T47D (cell line): ENCODE results near the gene TOX2.

ENCODE experiments used
- DNase-seq, 2 experiments: peaks; one replicate each; pipeline versions ENCODE4 v3.0.0 to v3.0.0-alpha.2; 2011 to 2012; ENCODE audit warnings: low read depth in 1 of 2, low spot score in 1 of 2
- JUND ChIP-seq: IDR thresholded peaks from 2 replicates; pipeline ENCODE4 v1.6.1; 2012; ENCODE audit warnings: low read depth
- in situ Hi-C: cut with HindIII; loops from 2 replicates; pipeline ENCODE4 v1.10.0; 2016; ENCODE audit warnings: low sequenced_read_pairs, low pct_unique_long_range_greater_than_20kb

The TOX2 gene

DNA sequence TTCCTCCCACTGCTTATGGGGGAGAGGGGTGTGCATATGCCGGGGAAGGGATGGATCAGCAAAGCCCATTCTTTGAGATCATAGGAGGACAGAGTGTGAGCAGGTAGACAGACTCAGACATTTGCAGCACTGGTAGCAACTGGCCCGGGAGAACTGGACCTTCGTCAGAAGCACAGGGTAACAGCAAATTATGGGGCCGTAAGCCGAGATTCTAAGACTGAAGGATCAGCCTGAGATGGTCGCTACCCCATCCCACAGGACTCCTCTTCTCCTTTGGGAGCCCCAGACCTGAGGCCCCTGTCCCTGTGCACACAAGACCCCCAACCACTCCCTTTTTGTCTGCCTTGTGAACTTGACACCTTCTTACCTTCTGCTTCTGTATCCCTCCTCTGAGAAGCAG is 106.5 kb downstream of the TOX2 start:
- in situ Hi-C loops = no loop called here
- no peak for DNase-seq
- TF ChIP-seq JUND = no peak

DNA sequence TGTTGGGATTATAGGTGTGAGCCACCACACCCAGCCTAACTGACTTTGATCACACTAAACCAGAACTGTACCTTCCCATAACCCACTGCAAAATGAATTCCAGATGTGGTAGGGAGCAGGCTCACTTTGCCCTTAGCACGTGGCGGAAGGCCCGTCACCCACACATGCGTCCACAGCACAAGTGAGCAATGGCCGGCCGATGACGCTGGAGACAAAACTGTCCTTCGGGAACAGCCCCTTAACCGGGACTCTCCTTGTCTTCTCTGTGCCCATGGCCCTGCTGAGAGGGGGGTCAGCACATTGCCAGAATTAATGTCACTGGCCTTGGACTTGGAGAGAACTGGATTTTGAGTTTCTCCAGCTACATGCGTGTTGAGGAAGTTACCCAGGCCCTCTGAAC is 107.2 kb downstream of the TOX2 start:
- in situ Hi-C loops = no loop called here
- no peak for DNase-seq
- no peak for TF ChIP-seq JUND

DNA sequence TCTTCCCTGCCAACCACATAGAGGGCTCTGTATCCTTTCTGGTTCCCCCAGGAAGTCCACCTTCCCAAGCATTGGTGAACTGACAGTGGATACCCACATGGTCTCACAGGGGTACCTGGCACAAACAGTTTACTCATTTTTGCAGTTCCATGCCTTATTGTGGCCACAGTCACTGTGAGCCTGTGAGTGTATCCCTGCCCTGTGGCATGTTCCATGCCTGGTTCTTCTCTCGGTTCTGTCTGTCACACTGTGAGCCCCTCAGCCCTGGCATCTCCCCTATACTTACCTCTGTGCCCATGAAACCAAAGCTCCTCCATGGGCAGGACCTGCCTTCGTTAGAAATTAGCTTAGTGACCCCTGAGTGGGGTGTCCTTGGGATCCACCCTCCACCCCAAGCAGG is 107.8 kb downstream of the TOX2 start:
- in situ Hi-C loops = no loop called here
- TF ChIP-seq JUND = no peak
- no peak for DNase-seq

DNA sequence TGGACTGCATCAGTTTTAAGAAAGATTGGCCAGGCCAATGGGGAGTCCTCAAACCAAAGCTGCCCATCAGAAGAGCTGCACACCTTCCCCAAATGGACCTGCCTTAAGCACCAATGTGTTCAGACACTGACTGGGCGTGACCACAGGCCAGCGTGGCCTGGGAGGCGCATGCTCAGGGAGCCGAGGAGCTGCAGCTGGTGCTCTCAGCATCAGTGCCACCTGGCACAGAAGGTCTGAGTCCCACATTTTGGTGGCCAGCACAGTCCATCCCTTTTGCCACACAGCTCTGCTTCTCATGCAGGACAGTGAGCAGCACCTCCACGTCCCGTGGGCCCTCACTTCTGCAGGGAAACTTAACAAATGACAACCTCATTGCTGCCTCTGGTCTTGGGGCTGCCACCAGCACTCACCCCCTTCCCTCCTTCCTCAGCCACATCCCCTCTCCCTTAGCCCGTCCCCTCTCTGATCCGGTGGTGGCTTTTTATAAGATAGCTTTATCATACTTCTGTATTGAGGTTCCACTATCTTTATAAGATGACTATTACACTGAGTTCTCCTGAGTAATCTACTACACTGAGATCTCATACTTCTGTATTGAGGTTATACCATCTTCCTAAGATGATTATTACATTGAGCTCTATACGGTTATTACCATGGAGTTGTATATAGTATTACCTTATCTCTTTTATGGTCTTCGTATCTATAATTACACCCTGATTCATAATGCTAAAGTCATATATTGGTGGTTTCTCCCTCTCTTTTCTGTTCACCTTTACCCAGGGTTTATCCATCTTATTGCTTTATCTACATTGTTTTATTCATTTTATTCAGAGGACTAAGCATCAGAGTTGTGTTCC is 109.1 kb downstream of the TOX2 start:
- DNase-seq = no peak
- no peak for TF ChIP-seq JUND
- in situ Hi-C loops = no loop called here

DNA sequence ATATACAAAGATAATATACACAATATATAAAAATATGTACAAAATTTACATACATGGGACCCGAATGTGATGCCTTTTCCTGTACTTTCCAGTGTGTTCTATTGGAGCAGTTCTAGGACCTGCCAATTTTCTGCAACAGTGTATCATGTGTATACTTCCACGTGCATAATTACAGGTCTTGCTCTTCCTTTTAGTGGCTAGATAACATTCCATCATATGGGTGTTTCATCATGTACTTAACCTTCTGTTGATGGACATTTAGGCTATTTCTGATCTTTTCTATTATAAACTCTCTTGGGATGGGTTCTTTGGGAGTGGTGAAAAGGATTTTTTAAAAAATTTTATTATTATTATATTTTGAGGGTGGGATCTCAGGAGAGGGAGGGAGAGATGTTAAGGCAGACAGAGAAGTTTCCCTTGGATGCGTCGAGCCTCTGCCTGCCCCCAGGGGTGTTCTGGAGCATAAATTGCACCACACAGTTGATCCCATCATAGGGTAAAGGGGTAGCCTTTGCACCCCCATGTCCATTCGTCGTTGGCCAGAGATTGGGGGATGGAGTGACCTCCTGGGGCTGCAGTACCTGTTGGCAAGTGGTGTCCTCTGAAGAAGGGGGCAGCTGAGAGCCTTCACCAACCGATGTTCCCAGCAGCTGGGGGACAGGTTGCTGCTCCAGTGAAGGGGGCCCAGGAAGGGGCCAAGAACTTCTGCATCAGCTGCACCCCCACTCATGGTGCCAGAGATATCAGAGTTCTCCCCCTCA is 110.3 kb downstream of the TOX2 start:
- in situ Hi-C loops = no loop called here
- no peak for TF ChIP-seq JUND

DNA sequence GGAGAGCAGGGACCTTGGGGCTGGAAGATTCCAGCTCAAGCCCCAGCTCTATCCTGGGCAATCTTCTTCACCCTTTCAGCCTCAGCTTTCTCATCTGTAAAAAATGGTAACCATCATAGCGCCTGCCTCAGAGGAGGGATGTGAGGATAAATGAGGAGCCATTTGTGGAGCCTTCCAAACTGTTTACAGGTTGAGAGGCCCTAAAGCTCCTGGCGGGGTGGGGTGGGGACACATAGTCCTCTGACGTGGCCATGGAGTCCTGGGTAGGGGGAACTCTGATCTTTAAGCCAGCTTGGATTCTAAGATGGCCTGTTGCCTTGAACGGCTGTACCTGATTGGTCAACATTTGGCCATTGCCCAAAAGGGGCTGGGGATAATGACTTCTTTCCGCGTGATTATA is 111.1 kb downstream of the TOX2 start:
- TF ChIP-seq JUND = no peak
- no peak for DNase-seq
- in situ Hi-C loops = no loop called here

More for the DNA sequence above, 110.3 kb downstream of the TOX2 start:
- DNase-seq = no peak

DNA sequence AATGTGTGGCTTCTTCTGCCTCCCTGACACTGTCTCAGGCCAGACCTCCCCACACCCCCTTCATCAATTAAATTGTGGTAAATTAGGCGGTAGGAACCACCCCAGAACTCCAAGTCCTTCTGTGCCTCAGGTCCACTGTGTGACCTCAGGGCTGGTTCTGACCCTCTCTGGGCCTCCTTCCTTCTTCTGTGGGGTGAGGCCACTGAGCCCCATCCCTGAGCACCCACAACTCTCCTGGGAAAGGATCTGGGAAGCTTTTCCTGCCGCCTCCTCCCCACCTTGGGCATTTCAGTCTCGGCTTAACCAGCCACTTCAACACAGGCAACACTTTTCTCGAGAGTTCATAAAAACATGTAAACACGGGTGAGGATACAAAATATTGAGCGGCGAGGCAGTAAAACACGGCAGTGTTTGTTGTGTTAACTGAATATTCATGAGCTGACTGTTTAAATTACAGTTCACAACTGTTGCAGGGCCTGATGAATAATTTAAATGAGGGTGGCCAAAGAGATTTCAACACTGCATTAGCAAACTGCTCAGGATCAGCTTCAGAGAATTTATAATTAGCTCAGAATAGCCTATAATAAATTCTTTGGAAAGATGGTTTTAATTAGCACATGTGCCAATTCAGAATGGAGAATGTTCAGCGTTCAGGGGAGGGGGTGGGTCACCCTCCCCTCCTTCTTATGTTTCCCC is 112.1 kb downstream of the TOX2 start:
- DNase-seq = no peak
- TF ChIP-seq JUND = no peak
- in situ Hi-C loops = no loop called here

DNA sequence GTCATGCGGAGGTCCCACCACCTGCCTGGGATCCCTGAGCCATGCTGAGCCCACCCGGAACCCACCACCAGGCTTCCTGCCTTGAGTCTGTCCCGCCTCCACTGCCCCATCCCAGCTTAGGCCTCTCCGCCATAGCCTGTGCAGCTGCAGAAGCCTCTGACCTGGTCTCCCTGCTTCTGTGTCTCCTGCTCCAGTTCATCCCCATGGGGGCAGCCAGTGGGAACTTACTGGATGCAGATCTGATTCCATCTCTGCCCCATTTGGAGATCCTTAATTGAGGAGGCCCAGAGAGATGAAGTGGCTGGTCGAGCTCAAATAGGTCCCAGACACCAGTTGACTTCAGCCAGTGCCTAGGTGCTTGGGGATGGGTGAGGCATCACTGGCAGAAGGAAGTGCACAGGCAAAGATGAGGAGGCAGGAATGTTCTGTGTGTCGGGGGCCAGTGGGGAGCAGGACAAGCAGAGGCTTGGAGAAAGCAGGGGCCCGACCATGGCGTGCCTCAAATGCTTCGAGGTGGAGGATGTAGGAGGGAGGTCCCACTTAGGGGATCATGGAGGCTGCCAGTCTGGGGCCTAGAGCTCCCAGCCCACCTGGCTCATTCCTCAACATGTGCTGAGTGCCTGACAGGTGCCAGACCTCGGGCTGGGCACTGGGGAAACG is 112.8 kb downstream of the TOX2 start:
- DNase-seq = no peak
- TF ChIP-seq JUND = no peak
- in situ Hi-C loops = no loop called here

DNA sequence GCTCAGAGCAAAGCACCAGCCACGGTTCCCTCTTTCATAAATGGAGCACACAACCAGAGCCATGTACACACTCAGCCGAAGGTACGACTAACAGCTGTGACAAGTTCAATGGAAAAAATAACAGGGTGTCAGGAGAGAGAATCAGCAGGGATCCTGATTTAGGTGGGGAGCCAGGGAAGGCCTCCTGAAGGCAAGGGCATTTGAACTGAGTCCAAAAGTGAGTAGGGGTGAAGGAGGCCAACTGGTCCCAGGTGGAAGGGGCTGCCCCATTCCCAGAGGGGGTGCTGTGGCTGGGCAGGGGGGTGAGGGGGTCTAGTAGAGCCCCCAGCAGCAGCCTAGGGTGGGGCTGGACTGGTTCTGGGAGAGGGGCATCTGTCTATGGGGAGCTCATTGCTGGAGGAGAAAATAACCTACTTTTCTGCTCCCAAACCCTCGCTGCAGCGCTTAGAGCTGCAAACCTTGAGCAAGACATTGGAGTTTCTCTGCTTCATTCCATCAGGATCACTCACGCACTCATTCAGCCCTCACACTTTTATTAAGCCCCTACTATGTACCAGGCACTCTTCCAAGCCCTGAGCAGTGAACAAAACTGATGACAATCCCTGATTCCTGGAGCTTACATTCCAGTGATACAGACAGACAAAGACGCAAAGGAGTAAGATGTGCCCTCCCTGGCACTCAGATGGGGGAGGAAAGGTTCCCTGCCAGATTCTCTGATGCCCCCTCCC is 113.5 kb downstream of the TOX2 start:
- in situ Hi-C loops = no loop called here
- DNase-seq = no peak
- no peak for TF ChIP-seq JUND

DNA sequence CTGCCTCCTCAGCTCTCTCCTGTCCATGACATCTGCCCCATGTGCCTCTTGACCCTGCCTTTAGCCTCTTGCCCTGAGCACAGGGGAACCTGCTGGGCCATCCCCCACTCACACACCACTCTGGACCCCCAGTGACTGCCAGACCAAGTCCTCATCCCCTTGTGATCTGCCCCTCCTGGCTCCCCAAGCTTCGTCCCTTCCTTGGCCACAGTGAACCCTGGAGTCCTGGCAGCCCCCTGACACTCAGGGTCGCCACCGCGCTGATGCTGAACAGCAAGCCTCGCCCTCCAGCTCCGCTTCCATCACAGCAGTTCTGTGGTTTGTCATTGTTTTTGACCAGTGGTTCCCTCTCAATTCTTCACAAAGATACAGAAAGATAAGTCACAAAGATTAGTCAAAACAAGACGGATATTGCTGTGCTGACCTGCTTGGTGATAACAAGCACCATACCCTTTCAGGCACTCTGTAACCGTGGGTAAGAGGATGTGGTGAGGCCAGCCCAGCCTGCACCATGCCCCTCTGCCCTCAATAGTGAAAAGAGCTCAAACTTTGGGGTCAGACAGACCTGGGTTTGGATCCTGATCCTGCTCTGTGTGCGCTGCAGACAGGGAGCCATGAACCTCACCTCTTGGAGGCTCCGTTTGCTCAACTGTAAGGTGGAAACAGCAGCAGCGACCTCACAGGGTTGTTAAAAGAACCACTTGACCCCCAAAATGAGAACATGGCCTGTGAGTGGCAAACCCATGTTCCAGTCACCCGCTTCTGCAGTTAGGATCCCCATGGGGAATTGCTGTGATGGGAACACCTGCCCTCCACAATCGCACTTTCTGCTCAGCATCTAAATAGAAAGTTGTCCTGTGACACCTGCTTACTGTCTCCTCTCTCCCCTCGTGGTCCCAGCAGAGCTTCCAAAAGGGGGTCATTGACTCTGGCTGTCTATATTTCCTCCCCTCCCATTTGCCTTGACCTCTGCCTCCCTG is 114.5 kb downstream of the TOX2 start:
- no peak for TF ChIP-seq JUND

DNA sequence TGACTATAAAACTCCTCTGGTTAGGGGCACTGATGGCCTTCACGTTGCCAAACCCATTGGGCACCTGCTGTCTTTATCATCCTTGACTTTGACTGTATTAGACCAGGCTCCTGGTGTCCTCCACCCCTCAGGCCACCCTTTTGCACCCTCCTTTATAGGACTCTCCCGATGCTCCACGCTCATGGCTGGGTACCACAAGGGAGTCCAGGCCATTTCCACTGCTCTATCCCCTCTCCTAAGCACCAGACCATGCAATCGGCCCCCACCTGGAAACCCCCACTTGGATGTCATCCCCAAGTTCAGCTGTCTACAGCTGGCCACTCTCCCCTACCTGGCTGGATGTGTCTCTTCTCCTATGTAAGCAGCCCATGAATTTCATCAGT is 115.2 kb downstream of the TOX2 start:
- in situ Hi-C loops = no loop called here
- DNase-seq = no peak
- no peak for TF ChIP-seq JUND

More for the DNA sequence above, 114.5 kb downstream of the TOX2 start:
- DNase-seq = no peak
- in situ Hi-C loops = no loop called here
